Activated CD4-positive, alpha-beta memory T cell treated with anti-CD3 and anti-CD28 coated beads for 36 hours (primary cell): ENCODE data around the gene OR1B1. TPM values are rescaled to one million over a fixed set of nuclear protein-coding genes. Genes with fewer than 3 reads are reported as not detected.
"Not testable (repeated sequence)": the region's sequence is repeated elsewhere in the genome, so short reads cannot be mapped to it uniquely, and the experiment has no call there.

Experiments used
- CTCF ChIA-PET: fragments of 350-600 bp; sonication (Branson Sonifier 250); formaldehyde crosslinking; loops from one replicate; lab custom pipeline; 2021; ENCODE audit warnings: antibody characterized with exemption, inconsistent platforms; lab: Charles Lee
- POLR2A ChIA-PET: fragments of 350-600 bp; sonication (Branson Sonifier 250); formaldehyde crosslinking; loops from one replicate; lab custom pipeline; 2021; ENCODE audit warnings: antibody characterized with exemption; lab: Charles Lee
- DNase-seq: peaks from one replicate; pipeline ENCODE4 v3.0.0-alpha.2; 2020
- H3K27ac Mint-ChIP-seq: one replicate; pipeline ENCODE4 v1.8.0; 2021; ENCODE audit warnings: mixed read lengths
- H3K27me3 Mint-ChIP-seq: one replicate; pipeline ENCODE4 v1.8.0; 2021; ENCODE audit warnings: mixed read lengths
- H3K36me3 Mint-ChIP-seq: one replicate; pipeline ENCODE4 v1.8.0; 2021; ENCODE audit warnings: mixed read lengths
- H3K4me1 Mint-ChIP-seq: one replicate; pipeline ENCODE4 v1.8.0; 2021; ENCODE audit warnings: low read depth, mixed read lengths
- H3K4me3 Mint-ChIP-seq: one replicate; pipeline ENCODE4 v1.8.0; 2021; ENCODE audit warnings: mild to moderate bottlenecking, mixed read lengths
- H3K9me3 Mint-ChIP-seq: one replicate; pipeline ENCODE4 v1.8.0; 2021; ENCODE audit warnings: mixed read lengths
- intact Hi-C: fragments of 100-400 bp; cut with micrococcal nuclease; formaldehyde crosslinking; loops from one replicate; pipeline ENCODE4 v1.15.1; 2023
- total RNA-seq, 2 experiments: library from RNA; stranded (reverse); gene quantifications; one replicate each; pipeline ENCODE4 v1.2.3, GENCODE V29; 2021

OR1B1 gene
- not detected for total RNA-seq

GRCh38 chr9:122657527-122657926 lies at the start of gene OR1B1:
TSS of gene OR1B1 (minus strand) at chr9:122657627.
- CTCF ChIA-PET, result no interaction called here
- no peaks in the 10 kb centered on the region for H3K36me3 Mint-ChIP-seq
- H3K27me3 Mint-ChIP-seq, result peaks cover 11% of the 10 kb centered on the region
- intact Hi-C loops, result no loop called here
- no peak within 1 kb of the TSS for H3K4me3 Mint-ChIP-seq
- DNase-seq, result no peak
- no peaks in the 10 kb centered on the region for H3K9me3 Mint-ChIP-seq
- H3K4me1 Mint-ChIP-seq, result no peaks in the 10 kb centered on the region
- POLR2A ChIA-PET, result no interaction called here
- no peak within 1 kb of the TSS for H3K27ac Mint-ChIP-seq

GRCh38 chr9:122695696-122696095 lies 38.3 kb upstream of the OR1B1 start:
- CTCF ChIA-PET, result no interaction called here
- H3K4me1 Mint-ChIP-seq, result no peaks in the 10 kb centered on the region
- POLR2A ChIA-PET, result no interaction called here
- no peak overlapping the region for H3K27ac Mint-ChIP-seq
- no peak overlapping the region for H3K4me3 Mint-ChIP-seq
- intact Hi-C loops, result no loop called here
- H3K9me3 Mint-ChIP-seq, result peaks cover 23% of the 10 kb centered on the region
- no peaks in the 10 kb centered on the region for H3K27me3 Mint-ChIP-seq
- H3K36me3 Mint-ChIP-seq, result no peaks in the 10 kb centered on the region
- DNase-seq, result no peak

GRCh38 chr9:122684851-122685250 lies 27.4 kb upstream of the OR1B1 start:
- Mint-ChIP-seq H3K4me1 (no peaks in the 10 kb centered on the region), H3K9me3 (peaks cover 26% of the 10 kb centered on the region), H3K27me3 (peaks cover 4% of the 10 kb centered on the region), H3K27ac (no peak overlapping the region), H3K36me3 (no peaks in the 10 kb centered on the region), H3K4me3 (no peak overlapping the region)
- intact Hi-C loops, result no loop called here
- ChIA-PET CTCF (no interaction called here), POLR2A (no interaction called here)
- DNase-seq, result no peak

- intact Hi-C loops, result no loop called here
- CTCF ChIA-PET, result interaction anchor here (0.9 kb wide), 1 partner anchor 174 kb away, joined by 3 read pairs; no protein-coding TSS in a partner anchor
- DNase-seq, result no peak
- Mint-ChIP-seq H3K27me3 (peaks cover 2% of the 10 kb centered on the region), H3K4me3 (no peak overlapping the region), H3K36me3 (no peaks in the 10 kb centered on the region), H3K4me1 (no peaks in the 10 kb centered on the region), H3K9me3 (peaks cover 16% of the 10 kb centered on the region), H3K27ac (no peak overlapping the region)
- POLR2A ChIA-PET, result no interaction called here
Observed at GRCh38 chr9:122672481-122672880, 15.1 kb upstream of the OR1B1 start.

GRCh38 chr9:122661416-122661815 lies 4.0 kb upstream of the OR1B1 start, which contains the start of gene OR1L1:
TSS of gene OR1L1 (plus strand) at chr9:122661716. CDS start at chr9:122661716, 0 bp downstream.
- DNase-seq, result no peak
- Mint-ChIP-seq H3K4me3 (no peak within 1 kb of the TSS), H3K27me3 (peaks cover 9% of the 10 kb centered on the region), H3K27ac (no peak within 1 kb of the TSS), H3K36me3 (no peaks in the 10 kb centered on the region), H3K4me1 (no peaks in the 10 kb centered on the region), H3K9me3 (peaks cover 3% of the 10 kb centered on the region)
- intact Hi-C loops, result no loop called here
- ChIA-PET POLR2A (no interaction called here), CTCF (no interaction called here)

GRCh38 chr9:122656378-122656777 lies 1.0 kb downstream of the OR1B1 start:
- Mint-ChIP-seq H3K36me3 (no peaks in the 10 kb centered on the region), H3K4me3 (no peak overlapping the region), H3K9me3 (no peaks in the 10 kb centered on the region), H3K4me1 (no peaks in the 10 kb centered on the region), H3K27ac (no peak overlapping the region), H3K27me3 (peaks cover 3% of the 10 kb centered on the region)
- intact Hi-C loops, result no loop called here
- POLR2A ChIA-PET, result no interaction called here
- DNase-seq, result no peak
- CTCF ChIA-PET, result no interaction called here

- intact Hi-C loops, result no loop called here
- Mint-ChIP-seq H3K9me3 (peaks cover 17% of the 10 kb centered on the region), H3K4me1 (no peaks in the 10 kb centered on the region), H3K27me3 (peaks cover 9% of the 10 kb centered on the region), H3K36me3 (no peaks in the 10 kb centered on the region), H3K4me3 (no peak overlapping the region), H3K27ac (no peak overlapping the region)
- CTCF ChIA-PET, result no interaction called here
- POLR2A ChIA-PET, result no interaction called here
- no peak for DNase-seq
Observed at GRCh38 chr9:122642226-122642625, 15.2 kb downstream of the OR1B1 start.

- Mint-ChIP-seq H3K9me3 (no peaks in the 10 kb centered on the region), H3K36me3 (no peaks in the 10 kb centered on the region), H3K27me3 (peaks cover 11% of the 10 kb centered on the region), H3K27ac (no peak overlapping the region), H3K4me1 (no peaks in the 10 kb centered on the region), H3K4me3 (no peak overlapping the region)
- CTCF ChIA-PET, result no interaction called here
- intact Hi-C loops, result no loop called here
- POLR2A ChIA-PET, result no interaction called here
- no peak for DNase-seq
Observed at GRCh38 chr9:122619996-122620395, 37.4 kb downstream of the OR1B1 start.

- ChIA-PET CTCF (no interaction called here), POLR2A (no interaction called here)
- H3K4me3 Mint-ChIP-seq, result no peak within 1 kb of the TSS
- H3K9me3 Mint-ChIP-seq, result no peaks in the 10 kb centered on the region
- intact Hi-C loops, result no loop called here
- DNase-seq, result no peak
- no peaks in the 10 kb centered on the region for H3K4me1 Mint-ChIP-seq
- no peak within 1 kb of the TSS for H3K27ac Mint-ChIP-seq
- H3K27me3 Mint-ChIP-seq, result peaks cover 2% of the 10 kb centered on the region
- H3K36me3 Mint-ChIP-seq, result no peaks in the 10 kb centered on the region
Observed at GRCh38 chr9:122614362-122614761, 43.1 kb downstream of the OR1B1 start, which contains the start of gene OR1Q1. TSS of gene OR1Q1 (plus strand) at chr9:122614738. CDS start at chr9:122614738, 0 bp downstream.

GRCh38 chr9:122609804-122610203 lies 47.6 kb downstream of the OR1B1 start:
- ChIA-PET POLR2A (no interaction called here), CTCF (no interaction called here)
- DNase-seq, result no peak
- Mint-ChIP-seq H3K27ac (no peak overlapping the region), H3K36me3 (no peaks in the 10 kb centered on the region), H3K27me3 (peaks cover 2% of the 10 kb centered on the region), H3K4me1 (no peaks in the 10 kb centered on the region), H3K4me3 (no peak overlapping the region), H3K9me3 (no peaks in the 10 kb centered on the region)
- intact Hi-C loops, result no loop called here

GRCh38 chr9:122606587-122606986 lies 50.8 kb downstream of the OR1B1 start:
- intact Hi-C loops, result no loop called here
- POLR2A ChIA-PET, result no interaction called here
- Mint-ChIP-seq H3K27ac (no peak overlapping the region), H3K4me3 (no peak overlapping the region), H3K4me1 (no peaks in the 10 kb centered on the region), H3K36me3 (no peaks in the 10 kb centered on the region), H3K9me3 (peaks cover 3% of the 10 kb centered on the region), H3K27me3 (peaks cover 3% of the 10 kb centered on the region)
- DNase-seq, result no peak
- CTCF ChIA-PET, result no interaction called here

GRCh38 chr9:122605691-122606090 lies 51.7 kb downstream of the OR1B1 start:
- CTCF ChIA-PET, result interaction anchor here (1.2 kb wide), 1 partner anchor 10 kb away, joined by 3 read pairs; no protein-coding TSS in a partner anchor
- peaks cover 4% of the 10 kb centered on the region for H3K9me3 Mint-ChIP-seq
- POLR2A ChIA-PET, result no interaction called here
- no peak overlapping the region for H3K27ac Mint-ChIP-seq
- H3K27me3 Mint-ChIP-seq, result peaks cover 3% of the 10 kb centered on the region
- H3K4me3 Mint-ChIP-seq, result no peak overlapping the region
- H3K36me3 Mint-ChIP-seq, result no peaks in the 10 kb centered on the region
- DNase-seq, result no peak
- no peaks in the 10 kb centered on the region for H3K4me1 Mint-ChIP-seq
- intact Hi-C loops, result no loop called here

GRCh38 chr9:122583284-122583683 lies 74.1 kb downstream of the OR1B1 start, which contains the start of gene OR1L8:
TSS of gene OR1L8 (minus strand) at chr9:122583384. CDS start at chr9:122568477, 14,907 bp downstream.
- DNase-seq, H3K9me3 Mint-ChIP-seq, intact Hi-C loops, CTCF ChIA-PET, H3K4me3 Mint-ChIP-seq, H3K4me1 Mint-ChIP-seq, POLR2A ChIA-PET, H3K27me3 Mint-ChIP-seq, H3K27ac Mint-ChIP-seq, H3K36me3 Mint-ChIP-seq: not testable (repeated sequence)
